ENCODE results near the gene MRPS22.

DNA sequence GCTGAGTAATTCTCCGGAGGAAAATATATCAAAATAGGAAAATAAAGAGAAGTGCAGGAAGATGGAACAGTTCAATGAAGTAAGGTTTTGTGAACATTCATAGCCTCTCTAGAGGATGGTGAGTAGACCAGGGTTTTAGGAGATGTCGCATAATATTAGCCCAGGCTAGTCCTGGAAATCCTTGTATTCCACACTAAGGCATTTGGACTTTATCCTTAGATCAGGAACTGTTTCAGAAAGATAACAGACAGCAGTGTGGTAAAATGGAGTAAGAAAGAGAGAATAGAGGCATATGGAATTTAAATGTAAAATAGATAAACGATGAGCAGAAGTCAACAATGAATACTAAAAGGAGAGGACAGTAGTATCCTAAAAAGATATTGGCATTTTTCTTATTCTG is 33.6 kb downstream of the MRPS22 start:
- TF ChIP-seq, protein P1, sequence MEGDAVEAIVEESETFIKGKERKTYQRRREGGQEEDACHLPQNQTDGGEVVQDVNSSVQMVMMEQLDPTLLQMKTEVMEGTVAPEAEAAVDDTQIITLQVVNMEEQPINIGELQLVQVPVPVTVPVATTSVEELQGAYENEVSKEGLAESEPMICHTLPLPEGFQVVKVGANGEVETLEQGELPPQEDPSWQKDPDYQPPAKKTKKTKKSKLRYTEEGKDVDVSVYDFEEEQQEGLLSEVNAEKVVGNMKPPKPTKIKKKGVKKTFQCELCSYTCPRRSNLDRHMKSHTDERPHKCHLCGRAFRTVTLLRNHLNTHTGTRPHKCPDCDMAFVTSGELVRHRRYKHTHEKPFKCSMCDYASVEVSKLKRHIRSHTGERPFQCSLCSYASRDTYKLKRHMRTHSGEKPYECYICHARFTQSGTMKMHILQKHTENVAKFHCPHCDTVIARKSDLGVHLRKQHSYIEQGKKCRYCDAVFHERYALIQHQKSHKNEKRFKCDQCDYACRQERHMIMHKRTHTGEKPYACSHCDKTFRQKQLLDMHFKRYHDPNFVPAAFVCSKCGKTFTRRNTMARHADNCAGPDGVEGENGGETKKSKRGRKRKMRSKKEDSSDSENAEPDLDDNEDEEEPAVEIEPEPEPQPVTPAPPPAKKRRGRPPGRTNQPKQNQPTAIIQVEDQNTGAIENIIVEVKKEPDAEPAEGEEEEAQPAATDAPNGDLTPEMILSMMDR (IDR thresholded peaks at IDR 0.05), result no peak
- TF ChIP-seq POLR2A (IDR thresholded peaks at IDR 0.05), result no peak

All from testis (tissue), 2 donors.